ENCODE results near the gene TRPC1.

TRPC1 gene

GRCh38 chr3:142844339-142844977, 120.6 kb downstream of the TRPC1 start:
- peak; percentile 68 for TF ChIP-seq CTCF (conservative IDR thresholded peaks at IDR 0.05; ENCODE audit: control insufficient read depth, insufficient read depth, low read depth, low read length)
- H3K4me3 ChIP-seq (ENCODE audit: control insufficient read depth, low read depth, low read length) = no peak overlapping the region
- DNase-seq (ENCODE audit: low read depth) = peak; percentile 71

- no peak for DNase-seq (ENCODE audit: low read depth)
- no peak for TF ChIP-seq CTCF (conservative IDR thresholded peaks at IDR 0.05; ENCODE audit: control insufficient read depth, insufficient read depth, low read depth, low read length)
- H3K4me3 ChIP-seq (ENCODE audit: control insufficient read depth, low read depth, low read length) = no peak overlapping the region
These were observed 123.1 kb downstream of the TRPC1 start for GRCh38 chr3:142846779-142847577.

GRCh38 chr3:142849148-142849547, 125.3 kb downstream of the TRPC1 start:
- no peak for DNase-seq (ENCODE audit: low read depth)
- no peak for TF ChIP-seq CTCF (conservative IDR thresholded peaks at IDR 0.05; ENCODE audit: control insufficient read depth, insufficient read depth, low read depth, low read length)
- H3K4me3 ChIP-seq (ENCODE audit: control insufficient read depth, low read depth, low read length) = no peak overlapping the region

GRCh38 chr3:142850395-142851023, 126.7 kb downstream of the TRPC1 start:
- DNase-seq (ENCODE audit: low read depth) = peak; percentile 98
- no peak overlapping the region for H3K4me3 ChIP-seq (ENCODE audit: control insufficient read depth, low read depth, low read length)
- no peak for TF ChIP-seq CTCF (conservative IDR thresholded peaks at IDR 0.05; ENCODE audit: control insufficient read depth, insufficient read depth, low read depth, low read length)

- H3K4me3 ChIP-seq (ENCODE audit: control insufficient read depth, low read depth, low read length) = no peak overlapping the region
- DNase-seq (ENCODE audit: low read depth) = no peak
- TF ChIP-seq CTCF (conservative IDR thresholded peaks at IDR 0.05; ENCODE audit: control insufficient read depth, insufficient read depth, low read depth, low read length) = no peak
These were observed 128.2 kb downstream of the TRPC1 start for GRCh38 chr3:142852009-142852408.

GRCh38 chr3:142853270-142854168, 129.7 kb downstream of the TRPC1 start:
- no peak overlapping the region for H3K4me3 ChIP-seq (ENCODE audit: control insufficient read depth, low read depth, low read length)
- peak; percentile 68 for DNase-seq (ENCODE audit: low read depth)
- TF ChIP-seq CTCF (conservative IDR thresholded peaks at IDR 0.05; ENCODE audit: control insufficient read depth, insufficient read depth, low read depth, low read length) = no peak
